Brain microvascular endothelial cell (primary cell): ENCODE data around the gene MAGOH.
"Not testable (repeated sequence)": the region's sequence is repeated elsewhere in the genome, so short reads cannot be mapped to it uniquely, and the experiment has no call there.

Experiments used
- DNase-seq: peaks from one replicate; pipeline ENCODE4 v3.0.0-alpha.2; 2020
- H3K27ac ChIP-seq: fragments of 250-450 bp; sonication (Bioruptor Pico); 2 replicates; pipeline ENCODE4 v1.5.1; 2020; ENCODE audit warnings: mild to moderate bottlenecking, moderate library complexity
- H3K27me3 ChIP-seq: fragments of 250-450 bp; sonication (Bioruptor Pico); replicated peaks from 2 replicates; pipeline ENCODE4 v1.5.1; 2020; ENCODE audit warnings: mild to moderate bottlenecking
- H3K36me3 ChIP-seq: fragments of 250-450 bp; sonication (Bioruptor Pico); replicated peaks from 2 replicates; pipeline ENCODE4 v1.5.1; 2020; ENCODE audit warnings: mild to moderate bottlenecking
- H3K4me3 ChIP-seq: 2 replicates; pipeline ENCODE4 v1.5.1; 2011; ENCODE audit warnings: low read depth, mild to moderate bottlenecking, control low read depth, low read length, moderate library complexity
- CTCF ChIP-seq: IDR thresholded peaks from 2 replicates; pipeline ENCODE4 v1.5.1; 2011; ENCODE audit warnings: low read depth, mild to moderate bottlenecking, moderate library complexity, low read length, control low read depth, inconsistent platforms; ENCODE audit errors: missing control alignments
- in situ Hi-C: cut with HindIII; loops from 2 replicates; pipeline ENCODE4 v1.10.0; 2017; ENCODE audit warnings: low sequenced_read_pairs, low pct_ligation_motif_present

Gene MAGOH

DNA sequence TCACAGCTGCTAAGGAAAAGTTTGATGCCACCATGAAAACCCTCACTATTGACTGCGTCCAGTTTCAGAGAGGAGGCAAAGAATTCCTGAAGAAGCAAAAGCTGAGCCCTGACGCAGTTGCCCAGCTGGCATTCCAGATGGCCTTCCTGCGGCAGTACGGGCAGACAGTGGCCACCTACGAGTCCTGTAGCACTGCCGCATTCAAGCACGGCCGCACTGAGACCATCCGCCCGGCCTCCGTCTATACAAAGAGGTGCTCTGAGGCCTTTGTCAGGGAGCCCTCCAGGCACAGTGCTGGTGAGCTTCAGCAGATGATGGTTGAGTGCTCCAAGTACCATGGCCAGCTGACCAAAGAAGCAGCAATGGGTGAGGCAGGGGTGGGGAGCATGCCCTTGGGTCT, 27.4 kb downstream of the MAGOH start:
- in situ Hi-C loops, result no loop called here
- no peaks in the 10 kb centered on the region for H3K27me3 ChIP-seq
- no peak for TF ChIP-seq CTCF
- no peak for DNase-seq
- H3K36me3 ChIP-seq, result peaks cover 56% of the 10 kb centered on the region
- no peak overlapping the region for H3K27ac ChIP-seq
- H3K4me3 ChIP-seq, result no peak overlapping the region

DNA sequence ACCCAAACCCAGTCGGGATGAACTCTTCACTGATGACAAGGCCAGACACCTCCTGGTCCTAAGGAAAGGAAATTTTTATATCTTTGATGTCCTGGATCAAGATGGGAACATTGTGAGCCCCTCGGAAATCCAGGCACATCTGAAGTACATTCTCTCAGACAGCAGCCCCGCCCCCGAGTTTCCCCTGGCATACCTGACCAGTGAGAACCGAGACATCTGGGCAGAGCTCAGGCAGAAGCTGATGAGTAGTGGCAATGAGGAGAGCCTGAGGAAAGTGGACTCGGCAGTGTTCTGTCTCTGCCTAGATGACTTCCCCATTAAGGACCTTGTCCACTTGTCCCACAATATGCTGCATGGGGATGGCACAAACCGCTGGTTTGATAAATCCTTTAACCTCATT, 28.0 kb downstream of the MAGOH start:
- peaks cover 59% of the 10 kb centered on the region for H3K36me3 ChIP-seq

GRCh38 chr1:53207726-53208125, 30.6 kb downstream of the MAGOH start:
- in situ Hi-C loops, result no loop called here
- H3K36me3 ChIP-seq, result peaks cover 61% of the 10 kb centered on the region
- TF ChIP-seq CTCF, result no peak
- no peak overlapping the region for H3K27ac ChIP-seq
- no peak for DNase-seq
- H3K27me3 ChIP-seq, result no peaks in the 10 kb centered on the region
- no peak overlapping the region for H3K4me3 ChIP-seq

More for the DNA sequence above, 28.0 kb downstream of the MAGOH start:
- H3K4me3 ChIP-seq, result no peak overlapping the region
- no peak for DNase-seq
- H3K27me3 ChIP-seq, result no peaks in the 10 kb centered on the region
- no peak for TF ChIP-seq CTCF
- H3K27ac ChIP-seq, result no peak overlapping the region
- in situ Hi-C loops, result no loop called here

- no peak for DNase-seq
- Histone ChIP-seq H3K27me3 (no peaks in the 10 kb centered on the region), H3K36me3 (peaks cover 59% of the 10 kb centered on the region), H3K27ac (no peak overlapping the region), H3K4me3 (no peak overlapping the region)
- in situ Hi-C loops, result no loop called here
- no peak for TF ChIP-seq CTCF
These were observed 31.5 kb downstream of the MAGOH start for GRCh38 chr1:53206735-53207379.

GRCh38 chr1:53206083-53206685, 32.1 kb downstream of the MAGOH start:
- H3K27ac ChIP-seq, H3K4me3 ChIP-seq, in situ Hi-C loops, H3K27me3 ChIP-seq, DNase-seq: not testable (repeated sequence)
- H3K36me3 ChIP-seq, result peaks cover 58% of the 10 kb centered on the region

DNA sequence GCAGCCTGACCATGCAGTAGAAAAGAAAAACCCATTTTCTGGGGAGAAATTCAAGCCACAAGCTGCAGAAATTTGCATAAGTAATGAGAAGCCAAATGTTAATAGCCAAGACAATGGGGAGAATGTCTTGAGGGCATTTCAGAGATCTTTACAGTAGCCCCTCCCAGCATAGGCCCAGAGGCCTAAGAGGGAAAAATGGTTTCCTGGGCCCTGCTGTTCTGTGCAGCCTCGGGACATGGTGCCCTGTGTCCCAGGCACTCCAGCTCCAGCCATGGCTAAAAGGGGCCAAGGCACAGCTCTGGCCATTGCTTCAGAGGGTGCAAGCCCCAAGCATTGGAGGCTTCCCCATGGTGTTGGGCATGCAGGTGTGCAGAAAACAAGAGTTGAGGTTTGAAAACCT, 32.8 kb downstream of the MAGOH start:
- peaks cover 52% of the 10 kb centered on the region for H3K36me3 ChIP-seq
- in situ Hi-C loops, H3K4me3 ChIP-seq, H3K27ac ChIP-seq, H3K27me3 ChIP-seq, DNase-seq: not testable (repeated sequence)

DNA sequence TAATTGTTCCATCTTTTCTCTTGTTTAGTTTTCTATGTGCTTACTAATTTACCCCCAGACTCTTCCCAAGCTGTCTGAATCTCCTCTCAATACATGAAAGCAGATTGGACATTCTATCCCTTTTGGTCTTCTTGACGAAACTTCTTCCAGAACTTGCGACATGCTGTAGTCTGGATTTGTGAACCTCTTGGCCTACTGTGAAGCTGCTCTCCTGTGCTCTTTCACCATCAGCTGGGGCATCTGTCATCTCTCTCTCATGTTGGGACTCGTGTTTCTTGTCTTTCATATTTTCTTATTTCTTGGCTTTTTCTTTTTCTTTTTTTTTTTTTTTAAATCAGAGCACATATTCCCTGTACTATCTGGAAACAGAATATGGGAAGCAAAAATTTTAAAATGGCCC, 34.9 kb downstream of the MAGOH start:
- peaks cover 41% of the 10 kb centered on the region for H3K36me3 ChIP-seq
- in situ Hi-C loops, result no loop called here
- TF ChIP-seq CTCF, result no peak

More for the DNA sequence above, 34.9 kb downstream of the MAGOH start:
- no peaks in the 10 kb centered on the region for H3K27me3 ChIP-seq
- no peak for DNase-seq
- H3K27ac ChIP-seq, result no peak overlapping the region
- no peak overlapping the region for H3K4me3 ChIP-seq
